GM12875 (cell line): ENCODE results near the gene CFAP410.

Experiments
- H3K4me3 ChIP-seq: one replicate; pipeline ENCODE4 v1.5.1; 2011; ENCODE audit warnings: low read depth, low read length, control low read depth
- TF ChIP-seq, protein P1 (sequence below): IDR thresholded peaks from 2 replicates; pipeline ENCODE4 v1.5.1; 2011; ENCODE audit warnings: low read depth, mild to moderate bottlenecking, control low read depth, inconsistent platforms, low read length, moderate library complexity, borderline replicate concordance; ENCODE audit not compliant: insufficient read depth

CFAP410 gene

DNA sequence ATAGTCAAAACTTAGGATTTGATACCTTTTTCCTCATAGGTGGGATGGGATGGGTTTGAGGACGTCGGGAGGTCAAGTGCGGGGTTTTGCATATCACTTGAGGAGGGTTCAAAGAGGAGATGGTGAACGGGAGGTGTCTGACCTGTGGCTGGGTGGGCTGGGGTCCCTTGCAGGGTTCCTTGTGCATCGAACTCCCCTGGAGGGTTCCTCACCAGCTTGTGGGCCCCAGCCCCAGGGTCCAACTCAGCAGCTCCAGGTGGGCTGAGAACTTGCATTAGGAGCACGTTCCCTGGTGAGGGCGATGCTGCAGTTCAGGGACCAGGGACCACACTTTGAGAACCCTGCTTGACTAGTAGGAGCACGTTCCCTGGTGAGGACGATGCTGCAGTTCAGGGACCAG lies 37.4 kb upstream of the CFAP410 start:
- no peak overlapping the region for H3K4me3 ChIP-seq
- TF ChIP-seq, protein P1, sequence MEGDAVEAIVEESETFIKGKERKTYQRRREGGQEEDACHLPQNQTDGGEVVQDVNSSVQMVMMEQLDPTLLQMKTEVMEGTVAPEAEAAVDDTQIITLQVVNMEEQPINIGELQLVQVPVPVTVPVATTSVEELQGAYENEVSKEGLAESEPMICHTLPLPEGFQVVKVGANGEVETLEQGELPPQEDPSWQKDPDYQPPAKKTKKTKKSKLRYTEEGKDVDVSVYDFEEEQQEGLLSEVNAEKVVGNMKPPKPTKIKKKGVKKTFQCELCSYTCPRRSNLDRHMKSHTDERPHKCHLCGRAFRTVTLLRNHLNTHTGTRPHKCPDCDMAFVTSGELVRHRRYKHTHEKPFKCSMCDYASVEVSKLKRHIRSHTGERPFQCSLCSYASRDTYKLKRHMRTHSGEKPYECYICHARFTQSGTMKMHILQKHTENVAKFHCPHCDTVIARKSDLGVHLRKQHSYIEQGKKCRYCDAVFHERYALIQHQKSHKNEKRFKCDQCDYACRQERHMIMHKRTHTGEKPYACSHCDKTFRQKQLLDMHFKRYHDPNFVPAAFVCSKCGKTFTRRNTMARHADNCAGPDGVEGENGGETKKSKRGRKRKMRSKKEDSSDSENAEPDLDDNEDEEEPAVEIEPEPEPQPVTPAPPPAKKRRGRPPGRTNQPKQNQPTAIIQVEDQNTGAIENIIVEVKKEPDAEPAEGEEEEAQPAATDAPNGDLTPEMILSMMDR = no peak

DNA sequence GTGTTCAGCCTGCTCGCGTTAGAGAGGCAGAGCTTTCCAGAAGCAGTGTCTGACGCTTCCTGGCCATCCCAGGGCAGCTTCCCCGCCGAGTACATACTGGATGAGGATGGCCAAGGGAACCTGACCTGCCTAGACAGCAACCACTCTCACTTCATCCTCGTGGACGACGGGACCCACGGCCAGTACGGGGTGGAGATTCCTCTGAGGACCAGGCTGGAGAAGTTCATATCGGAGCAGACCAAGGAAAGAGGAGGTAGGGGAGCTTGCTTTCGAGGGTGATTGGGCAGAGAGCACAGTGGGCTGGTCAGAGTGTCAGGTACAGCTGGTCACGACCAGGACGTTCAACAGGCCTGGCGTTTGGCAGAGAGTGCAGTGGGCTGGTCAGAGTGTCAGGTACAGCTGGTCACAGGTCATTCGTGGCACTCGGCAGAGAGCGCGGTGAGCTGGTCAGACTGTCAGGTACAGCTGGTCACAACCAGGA lies 36.6 kb upstream of the CFAP410 start:
- H3K4me3 ChIP-seq = no peak overlapping the region
- TF ChIP-seq, protein P1 = no peak

GRCh38 chr21:44375281-44375651 lies 36.1 kb upstream of the CFAP410 start:
- TF ChIP-seq, protein P1 = no peak

DNA sequence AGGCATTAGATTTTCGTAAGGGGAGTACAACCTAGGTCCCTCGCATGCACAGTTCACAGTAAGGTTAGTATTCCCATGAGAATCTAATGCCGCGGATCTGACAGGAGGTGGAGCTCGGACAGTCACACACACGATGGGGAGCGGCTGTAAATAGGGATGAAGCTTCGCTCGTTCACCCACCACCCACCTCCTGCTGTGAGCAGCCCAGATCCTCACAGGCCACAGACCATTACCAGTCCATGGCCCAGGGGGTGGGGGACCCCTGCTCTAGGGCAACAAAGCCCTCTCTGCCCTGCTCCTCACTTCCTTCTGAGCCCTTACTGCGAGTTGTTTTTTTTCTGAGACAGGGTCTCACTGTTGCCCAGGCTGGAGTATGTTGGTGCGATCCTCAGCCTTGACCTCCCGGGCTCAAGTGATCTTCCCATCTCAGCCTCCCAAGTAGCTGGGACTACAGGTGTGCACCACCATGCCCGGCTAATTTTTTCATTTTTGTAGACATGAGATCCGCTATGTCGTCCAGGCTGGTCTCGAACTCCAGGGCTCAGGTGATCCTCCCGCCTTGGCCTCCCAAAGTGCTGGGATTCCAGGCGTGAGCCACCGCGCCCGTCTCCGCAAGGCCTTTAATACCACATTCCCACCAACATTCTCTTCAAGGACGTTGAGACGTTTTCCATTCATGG lies 35.6 kb upstream of the CFAP410 start:
- TF ChIP-seq, protein P1 = no peak
- H3K4me3 ChIP-seq = no peak overlapping the region

More at GRCh38 chr21:44375281-44375651, 36.1 kb upstream of the CFAP410 start:
- no peak overlapping the region for H3K4me3 ChIP-seq

GRCh38 chr21:44372616-44373015 lies 33.4 kb upstream of the CFAP410 start:
- TF ChIP-seq, protein P1 = no peak
- H3K4me3 ChIP-seq = no peak overlapping the region

- no peak overlapping the region for H3K4me3 ChIP-seq
- TF ChIP-seq, protein P1 = no peak
These were observed 32.4 kb upstream of the CFAP410 start for GRCh38 chr21:44371596-44371995.

GRCh38 chr21:44370786-44371410 lies 31.7 kb upstream of the CFAP410 start:
- H3K4me3 ChIP-seq = no peak overlapping the region
- TF ChIP-seq, protein P1 = no peak
